G401.6 (cell line): ENCODE data around the gene MICAL2.
A peak's percentile ranks its signal among the peaks of the same experiment; 100 is the strongest.

Experiments
- FAIRE-seq: peaks from 2 replicates; lab custom pipeline; 2012; peaks lifted over from hg19 to GRCh38; lab: Jason Lieb, UNC

Gene MICAL2

DNA sequence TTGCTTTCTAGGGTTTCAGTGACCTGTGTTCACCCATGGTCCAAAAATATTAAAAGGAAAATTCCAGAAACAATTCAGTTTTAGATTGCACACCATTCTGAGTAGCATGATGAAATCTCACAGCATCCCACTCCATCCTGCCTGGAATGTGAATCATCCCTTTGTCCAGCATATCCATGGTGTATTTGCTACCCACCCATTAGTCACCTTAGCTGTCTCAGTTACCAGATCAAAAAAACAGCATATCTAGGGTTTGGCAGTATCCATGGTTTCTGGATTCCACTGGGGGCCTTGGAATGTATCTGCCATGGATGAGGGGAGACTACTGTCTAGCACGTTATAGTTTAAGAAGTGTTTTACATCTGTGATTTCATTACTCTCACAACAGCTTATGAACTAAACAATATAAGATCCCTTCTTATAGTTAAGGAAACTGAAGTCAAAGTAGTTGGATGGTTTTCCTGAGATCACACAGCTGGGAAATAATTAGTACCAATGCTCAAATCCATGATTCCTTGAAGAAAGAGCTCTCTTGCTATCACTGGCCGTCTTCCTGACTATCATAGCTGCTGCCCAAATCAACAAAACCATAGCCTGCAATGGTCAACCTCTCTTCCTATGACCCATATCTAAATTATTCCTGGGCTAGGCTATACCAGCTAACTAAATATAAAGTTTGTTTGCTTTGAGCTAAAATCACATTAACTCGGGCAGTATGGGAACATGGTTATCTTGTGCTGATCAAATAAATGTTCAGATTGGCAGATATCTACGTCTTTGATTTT lies 122.6 kb downstream of the MICAL2 start:
- FAIRE-seq, result no peak

DNA sequence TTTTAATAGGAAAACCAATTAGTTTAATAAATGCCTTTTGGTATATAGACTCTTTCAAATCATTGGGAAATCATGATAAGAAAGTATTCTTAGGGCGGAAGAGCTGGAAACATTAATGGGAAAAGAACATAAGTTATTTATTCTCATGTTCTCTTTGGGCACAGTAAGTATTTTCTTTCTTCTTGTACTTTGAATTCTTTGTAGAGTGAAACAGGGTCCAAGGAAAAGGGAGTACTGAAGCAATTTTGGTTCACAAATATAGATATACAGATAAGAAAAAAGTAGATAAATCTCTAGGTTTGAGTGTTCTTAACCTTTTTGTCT lies 123.2 kb downstream of the MICAL2 start:
- no peak for FAIRE-seq

- FAIRE-seq, result no peak
Measured at GRCh38 chr11:12234221-12234620, 123.8 kb downstream of the MICAL2 start.

- no peak for FAIRE-seq
Measured at GRCh38 chr11:12235080-12235479, 124.7 kb downstream of the MICAL2 start.

DNA sequence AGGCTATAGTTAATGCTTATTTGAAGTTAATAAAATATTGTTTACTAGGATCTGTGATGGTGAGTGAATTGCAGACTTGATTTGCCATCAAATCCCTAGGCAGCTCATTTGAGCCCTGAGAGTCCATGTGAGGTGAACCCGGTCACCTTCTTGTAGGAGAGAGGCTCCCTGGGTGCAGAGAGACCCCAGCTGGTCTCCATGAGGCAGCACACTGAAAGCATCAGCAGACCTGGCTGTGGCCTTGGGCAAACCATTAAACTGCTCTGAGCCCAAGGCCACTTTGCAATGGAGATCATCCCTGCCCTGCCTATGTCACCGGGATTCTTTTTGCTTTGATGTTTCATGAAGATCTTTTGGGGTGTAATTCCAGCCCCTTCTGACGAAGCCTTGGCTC lies 125.2 kb downstream of the MICAL2 start:
- no peak for FAIRE-seq

- FAIRE-seq, result peak; percentile 94
Measured at GRCh38 chr11:12235947-12236743, 125.8 kb downstream of the MICAL2 start.

DNA sequence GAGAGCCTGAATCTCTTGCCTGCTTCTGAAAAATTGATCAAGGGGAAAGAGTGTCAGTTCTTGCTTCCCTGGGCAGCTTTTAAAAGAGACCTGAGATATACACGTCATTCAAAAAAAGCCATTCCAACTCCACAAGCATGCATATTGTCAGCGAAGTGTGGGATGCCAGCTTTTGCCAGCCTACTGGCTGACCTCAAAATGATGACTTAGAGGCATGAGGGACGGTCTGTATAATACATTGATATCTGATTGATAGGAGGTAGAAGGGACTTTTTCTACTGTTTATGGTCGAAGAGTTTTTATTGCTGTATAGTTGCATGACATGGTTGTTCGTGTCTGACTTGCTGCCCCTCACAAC lies 126.3 kb downstream of the MICAL2 start:
- FAIRE-seq, result no peak

DNA sequence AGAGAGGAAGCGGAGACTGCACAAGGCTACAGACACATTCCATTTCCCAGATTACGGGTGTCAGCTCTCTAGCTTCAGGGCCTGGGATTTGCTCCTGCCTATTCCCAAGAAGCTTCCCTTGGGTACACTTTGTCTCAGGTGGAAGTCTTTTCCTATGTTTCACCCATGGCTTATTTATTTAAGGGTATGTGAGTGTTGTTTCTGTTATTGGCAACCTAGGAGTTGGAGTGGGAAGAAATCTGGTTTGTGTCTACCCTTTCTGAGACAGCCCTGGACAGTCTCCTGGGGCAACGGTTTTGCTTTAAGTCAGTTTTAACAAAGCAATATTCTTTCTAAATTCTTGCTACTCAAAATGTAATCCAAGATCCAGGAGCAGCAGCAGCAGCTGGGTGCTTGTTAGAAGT lies 127.0 kb downstream of the MICAL2 start:
- no peak for FAIRE-seq

GRCh38 chr11:12238420-12238819 lies 128.0 kb downstream of the MICAL2 start:
- FAIRE-seq, result no peak

DNA sequence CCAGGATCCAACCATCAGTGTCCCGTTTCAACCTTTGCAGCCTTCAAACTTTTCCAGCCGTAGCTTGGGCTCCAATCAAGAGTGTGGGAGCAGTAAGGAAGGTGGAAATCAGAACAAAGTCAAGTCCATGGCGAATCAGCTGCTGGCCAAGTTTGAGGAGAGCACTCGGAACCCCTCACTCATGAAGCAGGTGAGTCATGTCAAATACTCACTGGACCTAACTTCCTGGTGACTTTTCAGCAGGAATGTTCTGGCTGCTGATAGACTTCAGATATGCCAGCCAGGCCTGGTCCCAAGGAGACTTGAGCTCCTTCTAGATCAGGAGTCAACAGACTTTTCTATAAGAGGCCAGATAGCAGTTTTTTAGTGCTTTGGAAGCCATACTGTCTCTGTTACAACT lies 129.0 kb downstream of the MICAL2 start:
- no peak for FAIRE-seq

DNA sequence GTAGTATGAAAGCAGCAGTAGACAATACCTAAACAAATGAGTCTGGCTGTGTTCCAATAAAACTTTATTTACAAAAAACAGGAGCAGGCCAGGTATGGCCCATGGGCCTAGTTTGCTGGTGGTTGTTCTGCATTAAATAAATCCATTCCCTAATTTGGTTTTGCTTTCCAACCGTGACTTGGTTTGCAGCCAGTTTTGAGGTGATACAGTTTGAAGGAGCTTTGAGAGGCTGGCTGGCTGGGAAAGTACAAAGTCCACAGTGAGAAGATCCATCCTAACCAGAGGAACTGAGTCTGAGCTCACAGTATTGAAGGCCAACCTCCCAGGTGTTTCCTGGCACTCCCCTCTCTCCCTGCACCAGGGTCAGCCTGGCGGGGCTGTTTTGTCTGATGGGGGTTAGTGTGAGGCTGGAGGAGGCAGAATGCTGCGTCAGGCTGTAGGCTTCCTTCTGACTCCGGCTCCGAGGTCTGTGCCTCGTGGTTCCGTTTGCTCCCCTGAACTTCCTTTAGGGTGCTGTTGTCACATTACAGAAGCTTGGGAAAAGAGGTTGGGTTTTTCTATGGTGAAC lies 129.5 kb downstream of the MICAL2 start:
- no peak for FAIRE-seq

GRCh38 chr11:12240677-12241076 lies 130.3 kb downstream of the MICAL2 start:
- no peak for FAIRE-seq

DNA sequence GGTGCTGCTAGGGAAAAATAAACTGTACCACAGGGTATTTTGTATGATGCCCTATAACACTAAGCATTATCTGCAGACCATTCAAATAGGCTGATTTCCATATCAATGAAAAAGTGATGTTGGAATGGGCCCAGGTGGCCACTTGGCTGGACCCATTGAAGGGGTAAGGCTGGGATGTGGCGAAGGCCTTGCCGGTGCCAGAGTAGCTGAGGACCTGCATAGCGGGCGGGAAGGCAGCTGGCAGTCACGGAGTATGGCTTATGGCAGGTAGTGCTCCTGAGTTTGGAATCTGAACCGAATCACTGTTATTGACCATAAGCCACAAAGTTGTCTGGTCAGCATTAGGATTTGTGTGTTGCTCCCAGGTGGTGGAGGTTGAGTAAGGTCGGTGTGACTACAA lies 131.0 kb downstream of the MICAL2 start:
- FAIRE-seq, result no peak

DNA sequence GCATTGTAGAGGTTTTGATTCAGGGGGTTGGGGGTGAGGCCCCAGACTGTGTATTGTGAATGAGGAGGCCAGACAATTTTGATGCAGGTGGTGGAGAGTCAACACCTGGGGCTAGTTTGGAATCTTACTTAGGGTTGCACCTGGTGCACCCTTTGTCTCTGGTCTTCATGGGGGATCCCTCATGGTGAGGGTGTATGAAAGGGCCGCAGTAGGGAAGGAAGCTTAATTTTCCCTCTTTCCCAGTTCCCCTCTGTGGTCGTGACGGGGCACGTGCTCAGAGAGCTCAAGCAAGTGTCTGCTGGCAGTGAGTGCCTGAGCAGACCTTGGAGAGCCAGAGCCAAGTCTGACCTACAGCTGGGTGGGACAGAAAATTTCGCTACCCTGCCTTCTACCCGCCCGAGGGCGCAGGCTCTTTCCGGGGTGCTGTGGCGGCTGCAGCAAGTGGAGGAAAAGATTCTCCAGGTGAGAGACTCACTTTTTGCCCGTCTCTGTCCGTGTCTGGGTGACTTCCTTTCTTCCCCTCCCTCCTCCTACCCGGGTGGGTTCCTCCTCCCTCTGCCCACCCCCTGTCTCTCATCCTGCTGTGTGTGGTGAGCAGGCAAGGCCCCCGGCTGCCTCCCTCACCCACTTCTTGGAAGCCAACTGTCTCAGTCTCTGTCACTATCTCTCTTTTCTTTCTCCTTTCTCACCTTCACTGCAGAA lies 131.7 kb downstream of the MICAL2 start:
- no peak for FAIRE-seq

- no peak for FAIRE-seq
Measured at GRCh38 chr11:12242966-12243365, 132.6 kb downstream of the MICAL2 start.

DNA sequence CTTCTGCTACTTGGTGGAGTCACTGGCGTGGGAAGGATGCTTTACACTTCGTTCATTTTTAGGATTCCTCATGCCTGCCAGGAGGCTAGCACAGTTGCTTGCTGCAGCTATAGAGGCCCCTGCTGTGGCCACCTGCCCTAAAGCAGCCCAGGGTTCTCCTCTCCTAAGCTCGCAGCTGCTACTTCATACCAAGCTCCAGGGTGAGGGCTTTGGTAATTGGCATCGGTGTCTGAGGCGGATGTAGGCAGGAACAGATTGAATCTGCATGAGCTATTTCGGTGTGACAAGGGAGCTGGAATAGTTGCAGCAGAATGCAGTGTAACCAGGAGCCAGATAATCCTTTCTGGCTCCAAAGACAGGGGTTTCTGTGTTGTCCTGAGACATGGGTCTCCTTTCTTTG lies 133.1 kb downstream of the MICAL2 start:
- no peak for FAIRE-seq

- FAIRE-seq, result no peak
Measured at GRCh38 chr11:12243911-12244550, 133.6 kb downstream of the MICAL2 start.

- FAIRE-seq, result no peak
Measured at GRCh38 chr11:12245091-12245490, 134.7 kb downstream of the MICAL2 start.

- FAIRE-seq, result no peak
Measured at GRCh38 chr11:12245549-12246016, 135.2 kb downstream of the MICAL2 start.

GRCh38 chr11:12246147-12246546 lies 135.8 kb downstream of the MICAL2 start:
- FAIRE-seq, result no peak

GRCh38 chr11:12246989-12247388 lies 136.6 kb downstream of the MICAL2 start:
- FAIRE-seq, result no peak

GRCh38 chr11:12247543-12248254 lies 137.3 kb downstream of the MICAL2 start:
- no peak for FAIRE-seq
